HPDE6-E6E7 (cell line): ENCODE measurements around the gene ENDOV.
A peak's percentile ranks its signal among the peaks of the same experiment; 100 is the strongest.
"Not testable (repeated sequence)": the region's sequence is repeated elsewhere in the genome, so short reads cannot be mapped to it uniquely, and the experiment has no call there.

Experiments
- DNase-seq: peaks from one replicate; pipeline ENCODE4 v3.0.0; 2011; ENCODE audit warnings: missing footprints; ENCODE audit errors: extremely low spot score

ENDOV gene

DNA sequence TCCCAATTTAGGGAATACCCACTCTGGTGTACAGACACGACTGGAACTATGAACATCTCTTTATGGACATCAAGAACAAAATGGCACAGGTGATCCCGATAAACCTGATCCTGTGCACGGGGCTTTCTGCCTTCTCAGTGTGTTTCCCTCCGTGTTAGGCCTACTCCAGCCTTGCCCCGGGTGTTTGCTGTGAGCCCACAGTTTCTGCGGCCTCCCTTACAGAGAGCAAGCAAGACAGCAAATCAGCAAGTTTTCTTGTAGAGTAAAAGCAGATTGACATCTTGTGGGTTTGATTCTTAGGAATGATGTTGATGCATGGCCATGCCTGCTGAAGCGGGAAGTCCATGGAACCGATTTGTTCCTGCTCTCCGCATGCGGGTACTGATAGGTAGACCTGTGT lies 26.4 kb upstream of the ENDOV start:
- no peak for DNase-seq

DNA sequence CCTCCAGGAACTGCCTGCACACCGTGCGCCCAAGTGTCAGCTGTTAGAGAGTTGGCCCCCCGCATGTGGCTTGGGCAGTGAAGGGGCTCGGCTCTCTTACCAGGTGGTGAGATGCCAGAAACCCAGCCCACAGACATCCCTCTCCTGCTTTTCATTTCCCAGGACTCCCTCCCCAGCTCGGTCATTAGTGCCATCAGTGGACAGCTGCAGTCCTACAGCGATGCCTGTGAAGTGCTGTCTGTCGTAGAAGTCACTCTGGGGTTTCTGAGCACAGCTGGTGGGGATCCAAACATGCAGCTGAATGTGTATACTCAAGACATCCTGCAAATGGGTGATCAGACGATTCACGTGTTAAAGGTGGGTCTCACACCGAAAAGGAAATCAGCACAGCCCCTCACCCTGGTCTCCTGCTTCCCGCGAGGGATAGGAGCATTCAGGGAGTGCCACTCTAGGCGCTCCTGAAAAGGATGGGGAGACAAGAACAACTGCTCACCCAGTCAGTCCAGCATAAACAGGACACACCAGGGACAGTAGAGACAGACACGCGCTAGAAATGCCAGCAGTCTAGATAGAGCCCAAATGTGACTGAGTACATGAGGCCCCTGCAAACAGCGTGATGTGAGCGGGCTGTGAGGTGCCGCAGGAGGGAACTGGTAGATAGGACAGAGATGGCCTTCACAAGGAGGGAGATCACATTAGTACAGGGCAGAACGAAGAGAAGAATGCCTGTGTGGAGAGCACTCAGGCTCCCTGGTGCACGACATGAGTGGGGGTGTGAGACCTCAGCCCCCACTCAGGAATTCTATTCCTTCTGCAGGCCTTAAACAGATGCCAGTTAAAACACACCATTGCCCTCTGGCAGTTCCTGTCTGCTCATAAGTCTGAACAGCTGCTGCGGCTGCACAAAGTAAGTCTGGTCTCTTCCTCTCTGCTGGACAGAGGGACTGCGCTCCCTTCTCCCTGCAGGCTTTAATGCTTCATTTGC lies 25.7 kb upstream of the ENDOV start:
- no peak for DNase-seq

DNA sequence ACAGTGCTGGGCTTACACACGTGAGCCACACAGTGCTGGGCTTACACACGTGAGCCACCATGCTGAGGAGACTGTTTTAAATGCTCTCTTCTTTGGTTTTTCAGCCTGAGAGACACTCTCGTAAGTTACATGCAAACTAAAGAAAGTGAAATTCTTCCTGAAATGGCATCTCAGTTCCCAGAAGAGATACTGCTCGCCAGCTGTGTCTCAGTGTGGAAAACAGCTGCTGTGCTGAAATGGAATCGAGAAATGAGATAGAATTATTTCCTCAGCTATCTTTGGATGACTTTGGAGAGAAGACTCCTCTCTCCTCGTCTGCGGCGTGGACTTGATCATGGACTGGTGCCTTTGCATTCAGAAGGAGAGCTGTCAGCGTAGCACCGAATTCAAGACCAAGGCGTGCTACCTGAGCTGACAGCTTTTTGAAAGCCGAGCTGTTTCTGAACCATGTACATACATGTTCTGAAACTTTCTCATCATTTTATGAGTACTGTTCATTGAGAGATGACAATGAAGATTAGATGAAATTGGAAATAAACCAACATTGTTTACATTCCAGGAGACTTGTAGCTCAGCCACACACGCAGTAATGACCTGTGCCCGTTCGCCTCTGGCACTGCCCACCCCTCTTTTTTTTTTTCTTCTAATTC lies 21.6 kb upstream of the ENDOV start:
- no peak for DNase-seq

- DNase-seq: no peak
Measured at GRCh38 chr17:80393961-80394360, 21.0 kb upstream of the ENDOV start.

DNA sequence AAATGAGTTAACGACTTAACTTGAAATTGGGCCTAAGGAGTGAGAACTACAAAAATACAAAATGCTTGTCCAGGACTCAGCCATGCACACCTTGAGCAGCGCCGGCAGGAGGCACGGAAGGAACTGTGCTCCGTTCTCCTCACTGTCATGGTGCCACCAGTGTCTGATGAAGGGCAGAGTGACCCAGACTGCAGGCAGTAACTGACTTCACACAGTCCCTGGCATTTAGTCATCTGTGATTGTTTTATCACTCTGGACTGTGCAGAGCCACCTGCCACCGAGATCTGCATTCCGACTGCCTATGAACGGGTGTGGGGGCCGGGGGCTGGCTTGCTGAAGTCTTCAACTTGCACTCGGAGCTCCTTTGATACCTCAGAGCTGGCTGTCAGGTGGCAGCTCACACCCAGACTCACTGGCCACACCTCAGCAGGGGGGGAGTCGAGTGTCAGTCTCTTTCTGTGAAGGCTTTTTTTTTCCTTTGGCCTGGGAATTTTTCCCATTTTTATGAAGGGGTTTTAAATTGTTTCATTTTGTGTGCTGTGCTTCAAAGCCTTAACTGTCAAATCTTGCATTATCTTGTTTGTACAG lies 20.2 kb upstream of the ENDOV start:
- DNase-seq: no peak

DNA sequence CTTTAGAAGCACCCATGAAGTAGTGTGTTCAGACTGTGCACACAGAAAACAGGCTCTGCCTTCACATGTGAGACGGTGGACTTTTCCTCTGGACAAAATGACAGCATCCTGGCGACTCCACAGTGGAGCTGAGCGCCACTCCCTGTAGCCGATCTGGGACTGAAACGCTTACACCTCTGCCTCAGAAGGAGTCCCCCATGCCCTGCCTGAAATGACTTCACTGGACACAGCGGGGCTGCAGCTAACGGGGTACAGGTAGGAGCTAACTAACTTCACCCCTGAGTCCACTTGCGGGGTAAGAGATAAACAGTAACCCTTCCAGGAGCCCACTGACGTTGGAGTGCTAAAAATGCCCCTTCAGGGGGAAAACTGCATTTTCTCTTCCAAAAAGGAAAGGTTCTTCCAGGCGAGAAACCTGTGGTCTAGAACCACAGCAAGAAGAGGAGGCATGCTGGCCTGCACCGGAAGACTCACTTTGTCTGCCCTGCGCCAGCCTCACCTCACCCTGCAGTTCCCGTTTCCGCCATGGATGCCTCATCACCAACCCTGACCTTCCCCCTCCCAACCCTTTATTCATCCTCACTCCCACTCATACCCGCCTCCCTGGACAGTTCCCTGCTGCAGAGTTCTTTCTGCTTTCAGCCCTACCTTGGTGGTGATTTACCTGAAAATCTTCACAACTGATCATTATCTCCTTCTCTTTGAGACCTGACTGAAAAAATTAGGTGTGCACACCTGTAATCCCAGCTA lies 19.4 kb upstream of the ENDOV start:
- DNase-seq: no peak

DNA sequence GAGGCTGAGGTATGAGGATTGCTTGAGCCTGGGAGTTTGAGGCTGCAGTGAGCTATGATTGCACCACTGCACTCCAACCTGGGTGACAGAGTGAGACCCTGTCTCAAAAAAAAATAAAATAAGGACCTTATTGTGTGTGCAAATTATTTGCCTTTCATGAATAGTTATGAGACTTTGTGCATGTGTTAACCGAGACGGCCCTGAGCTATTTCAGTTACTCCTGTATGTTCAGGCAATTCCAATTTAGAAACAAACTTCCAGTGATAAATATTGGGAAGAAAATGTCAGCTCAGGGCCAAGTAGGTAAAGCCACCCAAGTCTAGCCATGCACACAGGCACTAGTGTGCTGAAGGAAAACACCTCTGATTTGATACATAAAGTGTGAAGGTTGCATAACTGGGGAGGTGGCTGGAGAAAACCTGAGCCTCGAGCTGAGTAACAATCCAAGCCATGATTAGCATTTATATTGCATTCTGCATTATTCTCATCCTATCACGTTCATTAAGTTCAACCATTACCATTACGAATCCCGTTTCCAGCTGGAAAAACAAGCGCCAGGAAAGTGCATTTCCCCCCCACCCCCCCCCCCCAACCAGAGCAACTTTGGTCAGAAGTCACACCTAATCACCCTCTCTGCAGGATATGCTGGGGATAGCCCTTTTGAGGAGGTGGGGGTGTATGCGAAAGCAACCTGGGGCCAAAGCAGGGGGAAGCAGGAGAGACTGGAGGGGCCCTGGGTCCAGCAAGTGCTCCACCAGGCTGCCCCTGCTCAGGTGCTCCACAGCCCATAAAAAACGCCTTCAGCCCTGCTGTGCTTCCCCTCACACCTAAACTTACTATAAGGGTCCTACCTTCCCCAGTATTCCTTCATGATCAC lies 18.6 kb upstream of the ENDOV start:
- DNase-seq: no peak

- DNase-seq: no peak
Measured at GRCh38 chr17:80397034-80397387, 18.0 kb upstream of the ENDOV start.

GRCh38 chr17:80397686-80398085 lies 17.3 kb upstream of the ENDOV start:
- DNase-seq: no peak

GRCh38 chr17:80401086-80401485 lies 13.9 kb upstream of the ENDOV start:
- DNase-seq: not testable (repeated sequence)

DNA sequence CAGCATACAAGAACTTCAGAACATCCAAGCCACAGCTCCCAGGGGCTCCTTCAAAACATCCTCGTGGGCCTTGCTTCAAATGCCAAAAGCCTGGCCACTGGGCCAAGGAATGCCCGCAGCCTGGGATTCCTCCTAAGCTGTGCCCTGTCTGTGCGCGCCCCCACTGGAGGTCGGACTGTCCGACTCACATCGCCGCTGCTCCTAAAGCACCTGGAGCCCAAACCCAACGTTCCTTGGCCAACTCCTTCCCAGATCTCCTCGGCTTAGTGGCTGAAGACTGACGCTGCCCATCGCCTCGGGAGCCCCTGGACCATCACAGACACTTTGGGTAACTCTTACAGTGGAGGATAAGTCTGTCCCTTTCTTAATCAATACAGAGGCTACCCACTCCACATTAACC lies 12.9 kb upstream of the ENDOV start:
- DNase-seq: not testable (repeated sequence)

DNA sequence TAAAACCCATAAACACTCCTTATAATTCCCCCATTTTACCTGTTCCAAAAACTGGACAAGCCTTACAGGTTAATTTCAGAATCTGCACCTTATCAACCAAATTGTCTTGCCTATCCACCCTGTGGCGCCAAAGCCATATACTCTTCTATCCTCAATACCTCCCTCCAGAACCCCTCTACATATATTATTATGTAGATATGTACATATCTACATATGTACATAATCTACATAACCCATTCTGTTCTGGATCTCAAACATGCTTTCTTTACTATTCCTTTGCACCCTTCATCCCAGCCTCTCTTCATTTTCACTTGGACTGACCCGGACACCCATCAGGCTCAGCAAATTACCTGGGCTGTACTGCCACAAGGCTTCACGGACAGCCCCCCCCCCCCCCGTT lies 12.0 kb upstream of the ENDOV start:
- no peak for DNase-seq

DNA sequence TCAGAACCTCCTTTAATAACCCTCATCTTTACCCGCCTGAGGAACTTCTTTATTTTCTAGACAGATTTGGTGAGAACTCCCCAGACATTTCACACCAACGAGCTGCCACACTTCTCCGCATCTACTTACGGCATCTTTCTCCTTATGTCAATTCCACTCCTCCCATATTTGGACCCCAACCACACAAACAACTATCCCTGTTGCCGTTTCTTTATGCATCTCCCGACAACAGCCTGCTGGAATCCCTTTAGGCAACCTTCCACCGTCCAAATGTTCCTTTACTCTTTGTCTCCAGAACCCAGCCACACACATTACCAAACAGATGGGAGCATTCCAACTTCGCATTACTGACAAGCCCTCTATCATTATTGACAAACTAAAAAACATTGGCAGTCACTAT lies 8.8 kb upstream of the ENDOV start:
- no peak for DNase-seq

DNA sequence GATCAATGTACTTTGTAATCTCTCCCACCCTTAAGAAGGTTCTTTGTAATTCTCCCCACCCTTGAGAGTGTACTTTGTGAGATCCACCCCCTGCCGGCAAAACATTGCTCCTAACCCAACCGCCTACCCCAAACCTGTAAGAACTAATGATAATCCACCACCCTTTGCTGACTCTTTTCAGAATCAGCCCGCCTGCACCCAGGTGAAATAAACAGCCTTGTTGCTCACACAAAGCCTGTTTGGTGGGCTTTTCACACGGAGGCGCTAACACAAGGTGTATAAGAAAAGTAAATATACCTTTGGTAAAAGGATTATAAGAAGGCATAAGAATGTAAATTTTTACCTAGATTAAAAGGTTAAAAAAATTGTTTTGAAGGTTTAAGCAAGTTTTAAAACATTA lies 7.0 kb upstream of the ENDOV start:
- DNase-seq: not testable (repeated sequence)

- no peak for DNase-seq
Measured at GRCh38 chr17:80408872-80409271, 6.1 kb upstream of the ENDOV start.

GRCh38 chr17:80409626-80410025 lies 5.3 kb upstream of the ENDOV start:
- DNase-seq: no peak

GRCh38 chr17:80410441-80411087 lies 4.4 kb upstream of the ENDOV start:
- DNase-seq: not testable (repeated sequence)

GRCh38 chr17:80413771-80414507 lies 1.0 kb upstream of the ENDOV start:
- DNase-seq: peak; percentile 25

GRCh38 chr17:80414508-80414802 lies 512 bp upstream of the ENDOV start:
- DNase-seq: no peak

- DNase-seq: no peak
Measured at GRCh38 chr17:80415626-80416137, 715 bp downstream of the ENDOV start.
